ENCODE results near the gene RAI1. TPM values are rescaled to one million over a fixed set of nuclear protein-coding genes. Genes with fewer than 3 reads are reported as not detected.

The RAI1 gene
- total and polyA plus RNA-seq, 10 of the 15 experiments (the other 5 are each of a cell fraction or from before 2014, with no cell fraction given), result 0.66 to 37.7 (median 6.0) TPM

DNA sequence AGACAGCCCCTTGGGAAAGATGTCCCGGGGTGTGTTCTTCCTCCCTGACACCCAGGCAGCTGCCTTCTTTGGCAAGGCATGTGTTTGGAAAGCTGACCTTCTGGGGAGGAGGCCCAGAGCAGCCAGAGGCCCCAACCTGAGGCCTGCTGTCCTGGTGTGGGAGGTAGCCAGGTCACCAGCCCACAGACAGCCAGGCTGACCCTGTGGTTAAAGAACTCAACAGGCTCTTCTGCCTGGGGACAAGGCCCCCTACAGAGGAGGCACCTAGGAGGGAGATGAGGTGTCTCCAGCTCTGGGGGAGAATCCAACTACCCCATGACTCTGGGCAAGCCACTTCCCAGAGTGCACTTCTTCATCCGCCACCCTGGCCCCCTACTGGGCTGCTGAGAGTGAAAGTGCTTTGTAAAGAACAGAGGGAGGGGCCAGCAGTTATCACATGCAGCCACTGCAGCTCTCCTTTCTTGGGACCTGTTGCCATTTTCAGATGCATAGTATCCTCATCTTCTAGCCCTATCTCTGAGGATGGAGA, 168.7 kb downstream of the RAI1 start (continued):
- TF ChIP-seq, protein P1, sequence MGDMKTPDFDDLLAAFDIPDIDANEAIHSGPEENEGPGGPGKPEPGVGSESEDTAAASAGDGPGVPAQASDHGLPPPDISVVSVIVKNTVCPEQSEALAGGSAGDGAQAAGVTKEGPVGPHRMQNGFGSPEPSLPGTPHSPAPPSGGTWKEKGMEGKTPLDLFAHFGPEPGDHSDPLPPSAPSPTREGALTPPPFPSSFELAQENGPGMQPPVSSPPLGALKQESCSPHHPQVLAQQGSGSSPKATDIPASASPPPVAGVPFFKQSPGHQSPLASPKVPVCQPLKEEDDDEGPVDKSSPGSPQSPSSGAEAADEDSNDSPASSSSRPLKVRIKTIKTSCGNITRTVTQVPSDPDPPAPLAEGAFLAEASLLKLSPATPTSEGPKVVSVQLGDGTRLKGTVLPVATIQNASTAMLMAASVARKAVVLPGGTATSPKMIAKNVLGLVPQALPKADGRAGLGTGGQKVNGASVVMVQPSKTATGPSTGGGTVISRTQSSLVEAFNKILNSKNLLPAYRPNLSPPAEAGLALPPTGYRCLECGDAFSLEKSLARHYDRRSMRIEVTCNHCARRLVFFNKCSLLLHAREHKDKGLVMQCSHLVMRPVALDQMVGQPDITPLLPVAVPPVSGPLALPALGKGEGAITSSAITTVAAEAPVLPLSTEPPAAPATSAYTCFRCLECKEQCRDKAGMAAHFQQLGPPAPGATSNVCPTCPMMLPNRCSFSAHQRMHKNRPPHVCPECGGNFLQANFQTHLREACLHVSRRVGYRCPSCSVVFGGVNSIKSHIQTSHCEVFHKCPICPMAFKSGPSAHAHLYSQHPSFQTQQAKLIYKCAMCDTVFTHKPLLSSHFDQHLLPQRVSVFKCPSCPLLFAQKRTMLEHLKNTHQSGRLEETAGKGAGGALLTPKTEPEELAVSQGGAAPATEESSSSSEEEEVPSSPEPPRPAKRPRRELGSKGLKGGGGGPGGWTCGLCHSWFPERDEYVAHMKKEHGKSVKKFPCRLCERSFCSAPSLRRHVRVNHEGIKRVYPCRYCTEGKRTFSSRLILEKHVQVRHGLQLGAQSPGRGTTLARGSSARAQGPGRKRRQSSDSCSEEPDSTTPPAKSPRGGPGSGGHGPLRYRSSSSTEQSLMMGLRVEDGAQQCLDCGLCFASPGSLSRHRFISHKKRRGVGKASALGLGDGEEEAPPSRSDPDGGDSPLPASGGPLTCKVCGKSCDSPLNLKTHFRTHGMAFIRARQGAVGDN (IDR thresholded peaks at IDR 0.05), result peak; percentile 86
- no peak for TF ChIP-seq CEBPB (IDR thresholded peaks at IDR 0.05; ENCODE audit: borderline replicate concordance in 1 of 2, low read depth in 2 of 2, low read length in 2 of 2)
- TF ChIP-seq, protein P2, sequence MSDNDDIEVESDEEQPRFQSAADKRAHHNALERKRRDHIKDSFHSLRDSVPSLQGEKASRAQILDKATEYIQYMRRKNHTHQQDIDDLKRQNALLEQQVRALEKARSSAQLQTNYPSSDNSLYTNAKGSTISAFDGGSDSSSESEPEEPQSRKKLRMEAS (IDR thresholded peaks at IDR 0.05; ENCODE audit: low read depth, low read length), result no peak
- TF ChIP-seq, protein P3, sequence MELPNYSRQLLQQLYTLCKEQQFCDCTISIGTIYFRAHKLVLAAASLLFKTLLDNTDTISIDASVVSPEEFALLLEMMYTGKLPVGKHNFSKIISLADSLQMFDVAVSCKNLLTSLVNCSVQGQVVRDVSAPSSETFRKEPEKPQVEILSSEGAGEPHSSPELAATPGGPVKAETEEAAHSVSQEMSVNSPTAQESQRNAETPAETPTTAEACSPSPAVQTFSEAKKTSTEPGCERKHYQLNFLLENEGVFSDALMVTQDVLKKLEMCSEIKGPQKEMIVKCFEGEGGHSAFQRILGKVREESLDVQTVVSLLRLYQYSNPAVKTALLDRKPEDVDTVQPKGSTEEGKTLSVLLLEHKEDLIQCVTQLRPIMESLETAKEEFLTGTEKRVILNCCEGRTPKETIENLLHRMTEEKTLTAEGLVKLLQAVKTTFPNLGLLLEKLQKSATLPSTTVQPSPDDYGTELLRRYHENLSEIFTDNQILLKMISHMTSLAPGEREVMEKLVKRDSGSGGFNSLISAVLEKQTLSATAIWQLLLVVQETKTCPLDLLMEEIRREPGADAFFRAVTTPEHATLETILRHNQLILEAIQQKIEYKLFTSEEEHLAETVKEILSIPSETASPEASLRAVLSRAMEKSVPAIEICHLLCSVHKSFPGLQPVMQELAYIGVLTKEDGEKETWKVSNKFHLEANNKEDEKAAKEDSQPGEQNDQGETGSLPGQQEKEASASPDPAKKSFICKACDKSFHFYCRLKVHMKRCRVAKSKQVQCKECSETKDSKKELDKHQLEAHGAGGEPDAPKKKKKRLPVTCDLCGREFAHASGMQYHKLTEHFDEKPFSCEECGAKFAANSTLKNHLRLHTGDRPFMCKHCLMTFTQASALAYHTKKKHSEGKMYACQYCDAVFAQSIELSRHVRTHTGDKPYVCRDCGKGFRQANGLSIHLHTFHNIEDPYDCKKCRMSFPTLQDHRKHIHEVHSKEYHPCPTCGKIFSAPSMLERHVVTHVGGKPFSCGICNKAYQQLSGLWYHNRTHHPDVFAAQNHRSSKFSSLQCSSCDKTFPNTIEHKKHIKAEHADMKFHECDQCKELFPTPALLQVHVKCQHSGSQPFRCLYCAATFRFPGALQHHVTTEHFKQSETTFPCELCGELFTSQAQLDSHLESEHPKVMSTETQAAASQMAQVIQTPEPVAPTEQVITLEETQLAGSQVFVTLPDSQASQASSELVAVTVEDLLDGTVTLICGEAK (IDR thresholded peaks at IDR 0.05; ENCODE audit: borderline replicate concordance), result no peak
